HG03045 (cell line): ENCODE results near the gene TEAD1.

Source experiments
- ATAC-seq: cut with Tn5 transposase; IDR thresholded peaks from one replicate; pipeline ENCODE4 v1.9.1; 2021; ENCODE audit warnings: mild to moderate bottlenecking, moderate library complexity; ENCODE audit not compliant: unreplicated experiment

Gene TEAD1

GRCh38 chr11:12785901-12786300 lies 111.7 kb downstream of the TEAD1 start:
- no peak for ATAC-seq

- no peak for ATAC-seq
Measured at GRCh38 chr11:12786450-12786849, 112.2 kb downstream of the TEAD1 start.

- no peak for ATAC-seq
Measured at GRCh38 chr11:12786891-12787290, 112.7 kb downstream of the TEAD1 start.

- no peak for ATAC-seq
Measured at GRCh38 chr11:12787847-12788246, 113.6 kb downstream of the TEAD1 start.

- ATAC-seq = no peak
Measured at GRCh38 chr11:12789054-12789453, 114.8 kb downstream of the TEAD1 start.

- no peak for ATAC-seq
Measured at GRCh38 chr11:12789596-12790215, 115.5 kb downstream of the TEAD1 start.

- no peak for ATAC-seq
Measured at GRCh38 chr11:12790861-12791616, 116.8 kb downstream of the TEAD1 start.

- ATAC-seq = no peak
Measured at GRCh38 chr11:12792018-12792417, 117.8 kb downstream of the TEAD1 start.

- no peak for ATAC-seq
Measured at GRCh38 chr11:12792590-12792989, 118.4 kb downstream of the TEAD1 start.

- no peak for ATAC-seq
Measured at GRCh38 chr11:12793065-12793464, 118.8 kb downstream of the TEAD1 start.

- ATAC-seq = no peak
Measured at GRCh38 chr11:12793506-12793905, 119.3 kb downstream of the TEAD1 start.

- no peak for ATAC-seq
Measured at GRCh38 chr11:12794576-12795230, 120.5 kb downstream of the TEAD1 start.

- no peak for ATAC-seq
Measured at GRCh38 chr11:12797996-12798395, 123.8 kb downstream of the TEAD1 start.

- ATAC-seq = no peak
Measured at GRCh38 chr11:12798609-12799011, 124.4 kb downstream of the TEAD1 start.

GRCh38 chr11:12799334-12799835 lies 125.2 kb downstream of the TEAD1 start:
- no peak for ATAC-seq

GRCh38 chr11:12800032-12800671 lies 125.9 kb downstream of the TEAD1 start:
- ATAC-seq = no peak

- ATAC-seq = no peak
Measured at GRCh38 chr11:12800871-12801270, 126.7 kb downstream of the TEAD1 start.

GRCh38 chr11:12801976-12802375 lies 127.8 kb downstream of the TEAD1 start:
- no peak for ATAC-seq

GRCh38 chr11:12802418-12803085 lies 128.3 kb downstream of the TEAD1 start:
- ATAC-seq = no peak

GRCh38 chr11:12803086-12803826 lies 129.0 kb downstream of the TEAD1 start:
- ATAC-seq = no peak
